K562 (cell line): ENCODE results near the gene LSM4. TPM values are rescaled to one million over a fixed set of nuclear protein-coding genes. Genes with fewer than 3 reads are reported as not detected.
A peak's percentile ranks its signal among the peaks of the same experiment; 100 is the strongest.

ENCODE experiments used
- AFF1 ChIP-seq, 2 experiments: fragments of 450-650 bp; IDR thresholded peaks; 2 replicates each; pipeline ENCODE4 v1.6.1; 2018; ENCODE audit warnings: mild to moderate bottlenecking in 2 of 2, low read depth in 1 of 2; ENCODE audit not compliant: partially characterized antibody in 2 of 2
- ASH1L ChIP-seq: fragments of 450-650 bp; IDR thresholded peaks from 2 replicates; pipeline ENCODE4 v1.6.1; 2018; ENCODE audit warnings: borderline replicate concordance, mild to moderate bottlenecking, low read depth; ENCODE audit not compliant: partially characterized antibody
- CCAR2 ChIP-seq: fragments of 200-400 bp; formaldehyde crosslinking; IDR thresholded peaks from 2 replicates; pipeline ENCODE4 v1.6.1; 2017; ENCODE audit warnings: mild to moderate bottlenecking, low read depth, low read length
- CHD4 ChIP-seq: fragments of 200-600 bp; sonication (generic); IDR thresholded peaks from 3 replicates; pipeline ENCODE4 v1.6.1; 2012; ENCODE audit warnings: low read depth, mild to moderate bottlenecking, mixed read lengths, low read length, inconsistent platforms; ENCODE audit not compliant: insufficient read depth, insufficient replicate concordance, poor library complexity, severe bottlenecking
- EP400 ChIP-seq: fragments of 450-650 bp; IDR thresholded peaks from 2 replicates; pipeline ENCODE4 v1.6.1; 2017; ENCODE audit warnings: antibody characterized with exemption, mild to moderate bottlenecking, moderate library complexity
- EZH2 ChIP-seq: IDR thresholded peaks from 2 replicates; pipeline ENCODE4 v1.6.1; 2012; ENCODE audit warnings: low read depth, mild to moderate bottlenecking, inconsistent platforms, low read length, borderline replicate concordance
- MLLT1 ChIP-seq, 2 experiments: fragments of 450-650 bp; IDR thresholded peaks; 2 replicates each; pipeline ENCODE4 v1.6.1; 2016
- NFE2 ChIP-seq: IDR thresholded peaks from 2 replicates; pipeline ENCODE4 v1.6.1; 2014; ENCODE audit warnings: antibody characterized with exemption, low read depth
- PHB2 ChIP-seq: fragments of 450-650 bp; IDR thresholded peaks from 2 replicates; pipeline ENCODE4 v1.6.1; 2017; ENCODE audit warnings: low read depth
- SLC30A9 ChIP-seq: fragments of 250-450 bp; sonication (Bioruptor Pico); IDR thresholded peaks from 2 replicates; pipeline ENCODE4 v1.8.0; 2022; ENCODE audit warnings: mild to moderate bottlenecking, moderate library complexity
- ZFP30 ChIP-seq: fragments of 250-450 bp; sonication (Bioruptor Pico); IDR thresholded peaks from 2 replicates; pipeline ENCODE4 v1.8.0; 2022; ENCODE audit warnings: moderate library complexity, mild to moderate bottlenecking, inconsistent platforms, borderline replicate concordance
- ZKSCAN1 ChIP-seq: fragments of 150-350 bp; IDR thresholded peaks from 2 replicates; pipeline ENCODE4 v1.6.1; 2016; ENCODE audit warnings: low read depth, low read length
- ZNF347 ChIP-seq: fragments of 450-650 bp; formaldehyde crosslinking; IDR thresholded peaks from 2 replicates; pipeline ENCODE4 v1.4.0; 2020; ENCODE audit warnings: low read depth, mild to moderate bottlenecking, moderate library complexity
- ZNF395 ChIP-seq: fragments of 200-800 bp; sonication (Bioruptor generic); IDR thresholded peaks from 2 replicates; pipeline ENCODE4 v1.6.1; 2017; ENCODE audit warnings: missing genetic modification characterization, missing compliant biosample characterization
- ZNF592 ChIP-seq: fragments of 450-650 bp; IDR thresholded peaks from 2 replicates; pipeline ENCODE4 v1.6.1; 2017; ENCODE audit warnings: antibody characterized with exemption, mild to moderate bottlenecking
- polyA plus RNA-seq, 8 experiments: library from polyadenylated mRNA; depleted of rRNA in 4 of 8; stranded (reverse) in 5 of 8; unstranded in 3 of 8; fragments of >200 nt; fragmentation: Nextera tagmentation in 2 of 8; fragmentation: Illumina TruSeq in 1 of 8; extraction: Ambion mirVana in 2 of 8; extraction: Trizol in 1 of 8; gene quantifications; 2 replicates each; pipeline versions ENCODE4 v1.2.1 to v1.2.3, GENCODE V29; 2011 to 2014; ENCODE audit warnings: inconsistent platforms in 1 of 8, missing spikeins in 1 of 8
- total RNA-seq, 7 experiments: library from RNA; depleted of rRNA in 6 of 7; stranded (reverse); fragments of >200 nt in 6 of 7; fragmentation: Illumina TruSeq in 2 of 7; extraction: Trizol in 2 of 7; gene quantifications; 2 replicates each; pipeline versions ENCODE4 v1.2.1 to v1.2.3, GENCODE V29; 2011 to 2021; ENCODE audit warnings: low replicate concordance in 1 of 7

Gene LSM4
- total and polyA plus RNA-seq, 9 of the 15 experiments (the other 6 are each of a cell fraction or from before 2014, with no cell fraction given): 11.9 to 763 (median 202) TPM

- TF ChIP-seq AFF1 (IDR thresholded peaks at IDR 0.05; ENCODE audit: low read depth in 1 of 2, partially characterized antibody in 2 of 2) (peak in 1 of 2 experiments; percentile 41), ASH1L (no peak), MLLT1 (IDR thresholded peaks at IDR 0.05) (no peak), PHB2 (no peak), CHD4 (no peak), ZKSCAN1 (no peak), ZNF395 (CRISPR knock-in tag) (0 out of 2 replicates have a peak, but pooled peaks have one; percentile 37), ZFP30 (CRISPR knock-in tag) (no peak), EP400 (no peak), EZH2 (no peak), CCAR2 (no peak), ZNF347 (CRISPR knock-in tag) (no peak), ZNF592 (no peak), NFE2 (peak; percentile 50), SLC30A9 (no peak)
Measured at GRCh38 chr19:18262917-18263316, 60.0 kb downstream of the LSM4 start (continued).
